HTERT RPE-1 (cell line): Measurements from ENCODE around the gene KLK14.

ENCODE experiments used
- in situ Hi-C: fragments of 300-500 bp; cut with MboI; formaldehyde crosslinking; loops from 4 replicates; pipeline ENCODE4 v1.14.3; 2020; ENCODE audit warnings: low sequenced_read_pairs

The KLK14 gene

DNA sequence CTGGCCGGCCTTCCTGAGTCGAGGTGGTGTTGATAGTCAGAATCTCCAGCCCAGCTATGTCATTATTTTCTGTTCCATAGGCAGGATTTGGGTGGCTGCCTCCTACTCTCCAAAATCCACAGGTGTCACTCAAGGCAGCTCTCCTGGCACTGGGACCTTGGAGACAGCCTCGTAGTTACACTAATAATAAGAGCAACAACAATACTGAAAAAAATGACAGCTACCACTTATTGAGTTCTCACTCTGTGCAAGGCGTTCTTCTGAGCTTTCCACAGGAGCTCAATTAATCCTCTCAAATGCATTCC is 35.7 kb downstream of the KLK14 start:
- in situ Hi-C loops = no loop called here

- in situ Hi-C loops = no loop called here
Measured at GRCh38 chr19:51044327-51044726, 38.4 kb downstream of the KLK14 start.

DNA sequence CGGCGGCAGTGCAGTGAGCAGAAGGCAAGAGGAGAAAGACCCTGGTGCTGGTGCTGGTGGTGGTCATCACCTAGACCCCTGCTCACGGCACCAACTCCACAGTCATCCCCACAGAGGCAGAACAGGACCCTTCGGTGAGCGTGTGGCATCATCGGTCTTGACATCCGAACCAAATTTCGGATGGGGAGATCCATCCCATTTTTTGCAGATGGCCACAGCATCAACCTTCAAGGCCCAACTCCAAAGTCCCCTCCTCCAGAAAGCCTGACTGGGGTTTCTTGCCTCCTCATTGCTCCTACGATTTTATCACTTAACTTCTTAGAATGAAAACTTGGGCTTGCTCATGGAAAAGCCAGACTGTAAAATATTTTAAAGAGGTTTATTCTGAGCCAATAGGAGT is 39.2 kb downstream of the KLK14 start:
- in situ Hi-C loops = no loop called here

GRCh38 chr19:51040151-51040550 is 42.5 kb downstream of the KLK14 start:
- in situ Hi-C loops = no loop called here

DNA sequence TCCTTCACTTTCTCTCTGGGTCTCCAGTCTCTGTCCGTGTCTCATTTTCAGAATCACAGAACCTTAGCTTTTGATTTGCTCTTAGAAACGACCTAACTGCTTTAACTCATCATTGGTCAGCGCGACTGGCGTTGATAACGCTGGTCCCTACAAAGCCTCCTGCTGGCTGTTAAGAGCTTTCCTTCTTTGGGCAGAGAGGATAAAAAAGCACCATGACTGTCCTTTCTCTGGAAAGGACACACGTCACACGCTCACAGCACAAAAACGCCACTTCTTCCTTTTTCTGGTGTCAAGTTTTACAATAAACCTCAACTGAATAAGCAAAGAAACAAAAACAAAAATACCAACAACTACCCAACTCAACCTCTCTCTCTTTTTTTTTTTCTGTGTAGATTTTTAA is 46.2 kb downstream of the KLK14 start:
- in situ Hi-C loops = no loop called here

GRCh38 chr19:51034704-51035103 is 48.0 kb downstream of the KLK14 start, which contains the start of gene KLK12:
Gene KLK12, minus strand, starts transcription at chr19:51035002. Its CDS starts 381 bp downstream, at chr19:51034621.
- in situ Hi-C loops = no loop called here

DNA sequence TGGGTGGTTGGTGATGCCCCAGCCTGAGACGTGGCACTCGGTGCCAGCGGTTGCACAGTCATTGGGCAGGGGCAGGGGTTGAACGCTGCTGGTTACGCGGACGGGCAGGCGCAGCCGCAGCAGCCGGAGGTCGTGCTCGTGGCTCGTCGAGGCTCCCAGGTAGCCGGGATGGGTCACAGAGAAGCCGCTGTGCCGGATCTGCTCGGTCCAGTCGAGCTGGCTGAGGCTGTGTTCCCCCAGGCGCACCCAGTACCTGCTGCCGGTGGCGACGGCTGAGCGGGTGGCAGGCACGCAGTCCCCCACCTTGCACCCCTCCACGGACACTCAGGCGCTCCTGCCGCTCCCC is 50.8 kb downstream of the KLK14 start:
- in situ Hi-C loops = no loop called here

DNA sequence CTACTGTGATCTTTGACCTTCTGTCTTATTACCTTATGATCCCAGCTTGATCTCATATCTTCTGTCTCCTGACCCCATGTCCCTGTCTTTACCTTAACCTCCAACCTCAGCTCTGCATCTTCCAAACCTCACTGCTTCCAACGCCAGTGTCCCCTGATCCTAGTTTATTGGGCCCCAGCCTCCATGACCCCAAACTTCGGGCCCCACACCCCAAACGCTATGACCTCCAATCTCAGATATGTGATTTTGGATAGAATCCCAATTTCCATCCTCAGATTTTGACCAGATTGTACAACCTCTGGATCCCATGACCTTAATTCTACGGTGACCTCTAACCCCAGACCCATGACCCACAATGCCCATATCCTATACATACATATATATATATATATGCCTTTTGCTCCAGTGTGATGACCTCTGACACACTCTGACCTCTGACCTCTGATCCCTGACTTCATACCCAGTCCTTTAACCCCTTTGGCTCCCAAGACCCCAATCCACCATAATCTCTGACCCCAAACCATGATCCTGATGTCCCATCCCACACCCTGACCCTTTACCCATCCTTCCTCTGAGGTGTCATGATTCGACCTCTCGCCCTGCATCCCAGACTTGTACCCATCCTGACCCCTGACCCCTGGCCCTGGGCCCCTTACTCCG is 51.3 kb downstream of the KLK14 start:
- in situ Hi-C loops = no loop called here

DNA sequence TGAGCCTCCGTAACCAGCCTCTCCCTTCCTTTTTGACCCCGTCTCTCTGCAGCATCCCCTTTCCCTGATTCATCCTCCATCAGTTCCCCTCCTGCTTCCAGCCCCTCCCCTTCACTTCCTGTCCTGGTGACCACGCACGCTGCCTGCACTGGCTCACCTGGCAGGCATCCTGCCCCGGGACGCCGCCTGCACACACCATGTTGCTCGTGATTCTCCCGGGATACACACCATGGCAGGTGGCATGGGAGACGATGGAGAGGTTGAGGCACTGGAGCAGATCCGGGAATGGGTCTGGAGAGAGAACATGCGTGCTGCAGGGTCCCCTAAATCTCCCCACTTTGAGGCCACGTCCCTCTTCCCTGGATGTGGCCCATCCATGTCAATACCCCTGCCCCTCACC is 52.1 kb downstream of the KLK14 start:
- in situ Hi-C loops = no loop called here

DNA sequence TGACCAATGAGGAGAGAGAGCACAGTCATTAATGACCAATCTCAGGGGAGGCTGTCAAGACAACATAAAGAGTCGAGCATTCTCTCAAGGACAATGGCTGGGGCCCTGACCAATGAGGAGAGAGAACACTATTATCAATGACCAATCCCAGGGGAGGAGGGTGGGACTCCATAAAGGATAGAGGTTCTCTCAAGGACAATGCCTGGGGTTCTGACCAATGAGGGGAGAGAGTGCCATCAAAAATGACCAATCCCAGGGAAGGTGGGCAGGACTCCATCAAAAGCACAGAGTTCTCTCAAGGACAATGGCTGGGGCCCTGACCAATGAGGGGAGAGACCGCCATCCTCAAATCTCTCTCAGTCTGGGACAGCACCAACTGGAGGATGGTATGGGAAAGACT is 53.0 kb downstream of the KLK14 start:
- in situ Hi-C loops = no loop called here
